GF-D8 (cell line): ENCODE measurements around the gene DPYD.

Experiments used
- DNase-seq: peaks from one replicate; lab custom pipeline; 2025; lab: John Stamatoyannopoulos, UW

The DPYD gene

GRCh38 chr1:97200595-97200994, 720.2 kb downstream of the DPYD start:
- no peak for DNase-seq

- DNase-seq = no peak
These were observed 723.9 kb downstream of the DPYD start for GRCh38 chr1:97196825-97197516.

- DNase-seq = no peak
These were observed 727.8 kb downstream of the DPYD start for GRCh38 chr1:97192872-97193572.

GRCh38 chr1:97190326-97190725, 730.5 kb downstream of the DPYD start:
- no peak for DNase-seq

- DNase-seq = no peak
These were observed 734.5 kb downstream of the DPYD start for GRCh38 chr1:97186381-97186780.

GRCh38 chr1:97174039-97174704, 746.7 kb downstream of the DPYD start:
- no peak for DNase-seq

GRCh38 chr1:97170300-97170699, 750.5 kb downstream of the DPYD start:
- DNase-seq = no peak

GRCh38 chr1:97168056-97168455, 752.8 kb downstream of the DPYD start:
- no peak for DNase-seq

GRCh38 chr1:97167246-97167645, 753.6 kb downstream of the DPYD start:
- DNase-seq = no peak

- DNase-seq = no peak
These were observed 754.2 kb downstream of the DPYD start for GRCh38 chr1:97166626-97167025.

GRCh38 chr1:97164276-97164639, 756.6 kb downstream of the DPYD start:
- DNase-seq = no peak

GRCh38 chr1:97163591-97164275, 757.1 kb downstream of the DPYD start:
- DNase-seq = no peak

- DNase-seq = no peak
These were observed 760.0 kb downstream of the DPYD start for GRCh38 chr1:97160818-97161217.

GRCh38 chr1:97159342-97159741, 761.5 kb downstream of the DPYD start:
- no peak for DNase-seq

- no peak for DNase-seq
These were observed 762.1 kb downstream of the DPYD start for GRCh38 chr1:97158691-97159096.

GRCh38 chr1:97157991-97158390, 762.8 kb downstream of the DPYD start:
- DNase-seq = no peak

- DNase-seq = no peak
These were observed 769.2 kb downstream of the DPYD start for GRCh38 chr1:97151651-97152050.

GRCh38 chr1:97145321-97145956, 775.4 kb downstream of the DPYD start:
- DNase-seq = no peak

GRCh38 chr1:97144527-97144926, 776.3 kb downstream of the DPYD start:
- no peak for DNase-seq

GRCh38 chr1:97143236-97143882, 777.5 kb downstream of the DPYD start:
- DNase-seq = no peak

GRCh38 chr1:97140611-97141010, 780.2 kb downstream of the DPYD start:
- no peak for DNase-seq

- DNase-seq = no peak
These were observed 781.3 kb downstream of the DPYD start for GRCh38 chr1:97139512-97139911.
